ENCODE measurements around the gene NRXN2. TPM values are rescaled to one million over a fixed set of nuclear protein-coding genes. Genes with fewer than 3 reads are reported as not detected.

Gene NRXN2
- polyA plus RNA-seq, 1 experiment, result not detected

- DNase-seq (ENCODE audit: low read depth, low spot score), result no peak
- no peak for TF ChIP-seq CTCF (IDR thresholded peaks at IDR 0.05; ENCODE audit: low read depth, low read length)
- no peaks in the 10 kb centered on the region; the same call in 1 of the 2 replicates for H3K9me3 ChIP-seq (ENCODE audit: control insufficient read depth, insufficient read depth, low read length)
- H3K27me3 ChIP-seq (ENCODE audit: control insufficient read depth, insufficient read depth, low read length), result peaks cover 45% of the 10 kb centered on the region
- ChIA-PET POLR2A (interaction anchor here (0.7 kb wide), 1 partner anchor 367 kb away, joined by 6 read pairs; no protein-coding TSS in a partner anchor), CTCF (interaction anchor here (0.8 to 1.8 kb wide), 3 partner anchors 34 to 172 kb away, joined by 3 to 8 read pairs (median 4); no protein-coding TSS in a partner anchor)
- H3K27ac ChIP-seq (ENCODE audit: low read depth, low read length), result no peak overlapping the region
- H3K4me3 ChIP-seq (ENCODE audit: low read depth, low read length), result no peak overlapping the region
These were observed 594 bp downstream of the NRXN2 start for GRCh38 chr11:64722141-64723065.

GRCh38 chr11:64721359-64721699 lies 1.7 kb downstream of the NRXN2 start:
- Histone ChIP-seq H3K9me3 (ENCODE audit: control insufficient read depth, insufficient read depth, low read length) (no peaks in the 10 kb centered on the region; the same call in 1 of the 2 replicates), H3K27me3 (ENCODE audit: control insufficient read depth, insufficient read depth, low read length) (peaks cover 51% of the 10 kb centered on the region), H3K4me3 (ENCODE audit: low read depth, low read length) (no peak overlapping the region), H3K27ac (ENCODE audit: low read depth, low read length) (no peak overlapping the region)
- DNase-seq (ENCODE audit: low read depth, low spot score), result no peak
- ChIA-PET CTCF (interaction anchor here (1.8 kb wide), 1 partner anchor 33 kb away, joined by 8 read pairs; no protein-coding TSS in a partner anchor), POLR2A (no interaction called here)
- no peak for TF ChIP-seq CTCF (IDR thresholded peaks at IDR 0.05; ENCODE audit: low read depth, low read length)

- Histone ChIP-seq H3K27me3 (ENCODE audit: control insufficient read depth, insufficient read depth, low read length) (peaks cover 55% of the 10 kb centered on the region), H3K9me3 (ENCODE audit: control insufficient read depth, insufficient read depth, low read length) (no peaks in the 10 kb centered on the region; the same call in 1 of the 2 replicates), H3K27ac (ENCODE audit: low read depth, low read length) (no peak overlapping the region), H3K4me3 (ENCODE audit: low read depth, low read length) (no peak overlapping the region)
- no peak for DNase-seq (ENCODE audit: low read depth, low spot score)
- ChIA-PET POLR2A (no interaction called here), CTCF (interaction anchor here (2.1 kb wide), 1 partner anchor 32 kb away, joined by 11 read pairs; no protein-coding TSS in a partner anchor)
- no peak for TF ChIP-seq CTCF (IDR thresholded peaks at IDR 0.05; ENCODE audit: low read depth, low read length)
These were observed 2.2 kb downstream of the NRXN2 start for GRCh38 chr11:64720640-64721358.

GRCh38 chr11:64720167-64720566 lies 2.8 kb downstream of the NRXN2 start:
- TF ChIP-seq CTCF (IDR thresholded peaks at IDR 0.05; ENCODE audit: low read depth, low read length), result no peak
- H3K27me3 ChIP-seq (ENCODE audit: control insufficient read depth, insufficient read depth, low read length), result peaks cover 62% of the 10 kb centered on the region
- no peaks in the 10 kb centered on the region; the same call in 1 of the 2 replicates for H3K9me3 ChIP-seq (ENCODE audit: control insufficient read depth, insufficient read depth, low read length)
- POLR2A ChIA-PET, result no interaction called here
- CTCF ChIA-PET, result interaction anchor here (2.1 kb wide), 1 partner anchor 31 kb away, joined by 11 read pairs; no protein-coding TSS in a partner anchor
- no peak overlapping the region for H3K27ac ChIP-seq (ENCODE audit: low read depth, low read length)
- no peak for DNase-seq (ENCODE audit: low read depth, low spot score)
- H3K4me3 ChIP-seq (ENCODE audit: low read depth, low read length), result no peak overlapping the region
